Measurements from ENCODE around the gene HRH3. TPM values are rescaled to one million over a fixed set of nuclear protein-coding genes. Genes with fewer than 3 reads are reported as not detected.
A peak's percentile ranks its signal among the peaks of the same experiment; 100 is the strongest.

Gene HRH3
- total RNA-seq, 1 donor from 2014 or later = not detected

- no peak for DNase-seq
These were observed 9.6 kb upstream of the HRH3 start for GRCh38 chr20:62229667-62230066.

- DNase-seq = no peak
These were observed 9.0 kb upstream of the HRH3 start for GRCh38 chr20:62228982-62229545.

- no peak for DNase-seq
These were observed 8.2 kb upstream of the HRH3 start for GRCh38 chr20:62227977-62228958.

- no peak for DNase-seq
These were observed 7.5 kb upstream of the HRH3 start for GRCh38 chr20:62227591-62227976.

GRCh38 chr20:62226707-62227590 is 6.9 kb upstream of the HRH3 start:
- no peak for DNase-seq

- DNase-seq = no peak
These were observed 6.0 kb upstream of the HRH3 start for GRCh38 chr20:62225820-62226635.

GRCh38 chr20:62225026-62225425 is 4.9 kb upstream of the HRH3 start:
- no peak for DNase-seq

- DNase-seq = no peak
These were observed 4.2 kb upstream of the HRH3 start for GRCh38 chr20:62224113-62224855.

- DNase-seq = no peak
These were observed 3.5 kb upstream of the HRH3 start for GRCh38 chr20:62223571-62223970.

- no peak for DNase-seq
These were observed 2.9 kb upstream of the HRH3 start for GRCh38 chr20:62222972-62223371.

- DNase-seq = no peak
These were observed 2.3 kb upstream of the HRH3 start for GRCh38 chr20:62222266-62222850.

- no peak for DNase-seq
These were observed 839 bp upstream of the HRH3 start for GRCh38 chr20:62220666-62221568.

GRCh38 chr20:62219101-62219991 is 732 bp downstream of the HRH3 start:
- DNase-seq = peak; percentile 24

- DNase-seq = no peak
These were observed 1.9 kb downstream of the HRH3 start for GRCh38 chr20:62217913-62218773.

- DNase-seq = no peak
These were observed 3.2 kb downstream of the HRH3 start for GRCh38 chr20:62216636-62217566.

GRCh38 chr20:62215991-62216635 is 4.0 kb downstream of the HRH3 start:
- no peak for DNase-seq

Measured in dermis blood vessel endothelial cell (primary cell).